ENCODE measurements around the gene SEMA7A.

SEMA7A gene

DNA sequence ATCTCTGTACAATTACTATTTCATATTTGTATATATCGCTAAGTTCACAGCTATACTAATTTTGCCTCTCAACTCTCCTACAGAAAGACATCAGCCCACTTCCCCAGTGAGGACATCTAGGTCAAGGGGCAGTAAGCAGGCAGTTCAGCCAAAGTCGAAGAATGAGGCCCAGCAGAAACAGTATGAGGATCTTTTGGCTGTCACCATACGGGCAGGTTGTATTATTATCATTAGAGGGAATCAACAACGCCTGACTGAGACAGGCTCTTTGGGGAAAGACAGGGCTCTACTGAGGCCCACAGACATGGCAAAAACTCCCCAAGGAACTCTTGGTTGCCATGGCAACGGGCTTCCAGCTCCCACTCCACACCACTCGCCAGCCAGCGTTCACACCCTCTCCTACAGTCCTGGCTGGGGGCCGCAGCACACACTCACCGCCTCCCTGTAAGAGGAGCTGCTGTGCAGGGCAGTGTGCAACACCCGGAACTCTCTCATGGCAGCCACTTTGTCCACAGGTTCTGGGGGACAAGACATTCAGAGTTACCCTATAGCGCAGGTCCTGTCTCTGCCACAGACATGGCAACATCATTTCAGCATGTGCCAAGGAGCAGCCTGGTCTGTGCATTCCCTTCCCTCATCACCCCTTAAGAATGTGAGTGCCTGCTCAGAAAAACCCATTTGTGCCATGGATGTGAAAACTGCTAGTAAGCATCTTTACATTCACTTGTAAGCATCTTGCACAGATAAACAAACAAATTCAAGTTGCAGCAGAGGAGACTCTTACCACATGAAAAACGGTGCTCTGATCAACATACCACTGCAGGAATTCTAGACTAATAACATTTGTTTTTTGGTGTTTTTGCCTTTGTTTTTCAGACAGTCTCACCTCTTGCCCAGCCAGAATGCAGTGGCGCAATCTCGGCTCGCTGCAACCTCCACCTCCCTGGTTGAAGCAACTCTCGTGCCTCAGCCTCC, 18.4 kb upstream of the SEMA7A start:
- 91 to 93% methylated on average over 16 of the region's 16 CpGs for WGBS, 2 experiments

DNA sequence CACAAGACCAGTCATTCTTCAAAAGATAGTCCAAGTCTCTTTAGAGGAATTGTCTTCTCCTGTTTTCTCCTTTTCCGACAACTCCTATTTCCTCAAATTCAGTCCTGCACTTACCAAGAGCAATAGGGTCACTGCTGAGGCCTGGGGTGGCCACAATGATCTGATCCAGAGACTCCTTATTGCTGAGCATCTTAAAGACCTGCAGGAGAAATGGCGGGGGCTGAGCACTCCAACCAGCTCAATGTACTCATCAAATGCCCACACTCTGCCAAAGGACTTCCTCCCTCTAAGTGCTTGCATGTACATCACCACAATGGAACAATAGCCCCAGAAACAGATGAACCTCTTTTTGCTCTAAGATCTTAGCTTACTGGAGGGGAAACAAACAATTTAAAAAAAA, 17.6 kb upstream of the SEMA7A start:
- Histone ChIP-seq H3K36me3 (ENCODE audit: control insufficient read depth, insufficient read depth, low read length) (peaks cover 26% of the 10 kb centered on the region), H3K27ac (ENCODE audit: insufficient read depth, low read depth, low read length, poor library complexity, severe bottlenecking) (no peak overlapping the region), H3K9me3 (ENCODE audit: control insufficient read depth, low read length) (no peaks in the 10 kb centered on the region), H3K4me1 (ENCODE audit: control insufficient read depth, insufficient read depth, low read length) (no peaks in the 10 kb centered on the region), H3K4me3 (ENCODE audit: insufficient read depth, low read depth, low read length) (no peak overlapping the region), H3K27me3 (ENCODE audit: control insufficient read depth, insufficient read depth, low read length, poor library complexity, severe bottlenecking) (no peaks in the 10 kb centered on the region)
- 93 to 97% methylated on average over 2 of the region's 2 CpGs for WGBS, 2 experiments

More for the DNA sequence above, 18.4 kb upstream of the SEMA7A start:
- no peaks in the 10 kb centered on the region for H3K9me3 ChIP-seq (ENCODE audit: control insufficient read depth, low read length)
- H3K27me3 ChIP-seq (ENCODE audit: control insufficient read depth, insufficient read depth, low read length, poor library complexity, severe bottlenecking), result no peaks in the 10 kb centered on the region
- no peak overlapping the region for H3K27ac ChIP-seq (ENCODE audit: insufficient read depth, low read depth, low read length, poor library complexity, severe bottlenecking)
- H3K4me3 ChIP-seq (ENCODE audit: insufficient read depth, low read depth, low read length), result no peak overlapping the region
- H3K4me1 ChIP-seq (ENCODE audit: control insufficient read depth, insufficient read depth, low read length), result no peaks in the 10 kb centered on the region
- H3K36me3 ChIP-seq (ENCODE audit: control insufficient read depth, insufficient read depth, low read length), result peaks cover 24% of the 10 kb centered on the region

DNA sequence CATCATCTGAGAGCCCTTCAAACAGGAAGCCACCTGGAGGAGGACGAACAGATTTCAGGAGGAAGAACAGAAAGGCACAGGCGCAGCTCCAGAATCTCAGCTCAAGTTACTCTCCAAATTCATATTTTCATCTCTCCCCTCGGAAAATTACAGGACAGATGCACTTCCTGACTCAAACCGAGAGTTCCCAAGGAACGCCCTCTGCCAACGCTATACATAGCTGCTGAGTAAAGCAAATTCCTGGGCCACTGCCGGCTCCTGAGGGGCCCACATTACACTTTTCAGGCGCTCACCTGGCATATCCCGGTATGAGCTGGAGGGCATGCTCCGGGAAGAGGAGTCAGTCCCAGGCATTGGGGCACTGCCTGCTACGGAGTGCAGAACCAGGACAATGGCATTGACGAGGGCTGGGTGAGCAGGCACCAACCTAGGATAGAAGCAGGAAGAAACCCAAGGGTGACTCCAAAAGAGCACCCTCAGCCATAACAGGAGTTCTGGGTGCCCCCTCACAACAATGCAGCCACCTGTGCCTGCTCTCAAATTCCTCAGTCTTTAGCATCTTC, 16.0 kb upstream of the SEMA7A start:
- Histone ChIP-seq H3K36me3 (ENCODE audit: control insufficient read depth, insufficient read depth, low read length) (peaks cover 28% of the 10 kb centered on the region), H3K4me3 (ENCODE audit: insufficient read depth, low read depth, low read length) (no peak overlapping the region), H3K27me3 (ENCODE audit: control insufficient read depth, insufficient read depth, low read length, poor library complexity, severe bottlenecking) (no peaks in the 10 kb centered on the region), H3K27ac (ENCODE audit: insufficient read depth, low read depth, low read length, poor library complexity, severe bottlenecking) (no peak overlapping the region), H3K9me3 (ENCODE audit: control insufficient read depth, low read length) (no peaks in the 10 kb centered on the region), H3K4me1 (ENCODE audit: control insufficient read depth, insufficient read depth, low read length) (no peaks in the 10 kb centered on the region)
- WGBS, 2 experiments, result 94 to 96% methylated on average over 12 of the region's 12 CpGs

DNA sequence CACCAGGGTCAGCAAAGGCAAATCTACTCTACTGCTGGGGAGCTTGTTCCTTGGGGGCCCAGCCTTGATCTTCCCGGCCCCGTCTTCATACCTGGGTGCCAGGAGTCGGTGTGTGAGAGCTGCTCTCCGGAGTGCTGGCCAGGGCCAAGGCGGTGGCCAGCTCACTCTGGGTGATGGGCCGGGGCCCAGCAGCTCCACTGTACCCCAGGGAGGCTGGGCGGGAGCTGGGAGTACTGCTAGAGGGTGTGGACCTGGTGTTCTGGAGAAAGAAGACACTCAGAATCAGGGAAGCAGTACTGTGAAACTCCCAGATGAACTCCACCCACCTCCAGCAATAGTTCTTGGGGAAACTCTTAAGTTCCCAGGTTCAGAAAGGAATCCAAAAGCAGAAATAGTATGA, 15.3 kb upstream of the SEMA7A start:
- H3K36me3 ChIP-seq (ENCODE audit: control insufficient read depth, insufficient read depth, low read length), result peaks cover 27% of the 10 kb centered on the region
- H3K27ac ChIP-seq (ENCODE audit: insufficient read depth, low read depth, low read length, poor library complexity, severe bottlenecking), result no peak overlapping the region
- H3K4me3 ChIP-seq (ENCODE audit: insufficient read depth, low read depth, low read length), result no peak overlapping the region
- WGBS, 2 experiments, result 94 to 96% methylated on average over 7 of the region's 7 CpGs
- no peaks in the 10 kb centered on the region for H3K9me3 ChIP-seq (ENCODE audit: control insufficient read depth, low read length)
- H3K4me1 ChIP-seq (ENCODE audit: control insufficient read depth, insufficient read depth, low read length), result no peaks in the 10 kb centered on the region
- no peaks in the 10 kb centered on the region for H3K27me3 ChIP-seq (ENCODE audit: control insufficient read depth, insufficient read depth, low read length, poor library complexity, severe bottlenecking)

DNA sequence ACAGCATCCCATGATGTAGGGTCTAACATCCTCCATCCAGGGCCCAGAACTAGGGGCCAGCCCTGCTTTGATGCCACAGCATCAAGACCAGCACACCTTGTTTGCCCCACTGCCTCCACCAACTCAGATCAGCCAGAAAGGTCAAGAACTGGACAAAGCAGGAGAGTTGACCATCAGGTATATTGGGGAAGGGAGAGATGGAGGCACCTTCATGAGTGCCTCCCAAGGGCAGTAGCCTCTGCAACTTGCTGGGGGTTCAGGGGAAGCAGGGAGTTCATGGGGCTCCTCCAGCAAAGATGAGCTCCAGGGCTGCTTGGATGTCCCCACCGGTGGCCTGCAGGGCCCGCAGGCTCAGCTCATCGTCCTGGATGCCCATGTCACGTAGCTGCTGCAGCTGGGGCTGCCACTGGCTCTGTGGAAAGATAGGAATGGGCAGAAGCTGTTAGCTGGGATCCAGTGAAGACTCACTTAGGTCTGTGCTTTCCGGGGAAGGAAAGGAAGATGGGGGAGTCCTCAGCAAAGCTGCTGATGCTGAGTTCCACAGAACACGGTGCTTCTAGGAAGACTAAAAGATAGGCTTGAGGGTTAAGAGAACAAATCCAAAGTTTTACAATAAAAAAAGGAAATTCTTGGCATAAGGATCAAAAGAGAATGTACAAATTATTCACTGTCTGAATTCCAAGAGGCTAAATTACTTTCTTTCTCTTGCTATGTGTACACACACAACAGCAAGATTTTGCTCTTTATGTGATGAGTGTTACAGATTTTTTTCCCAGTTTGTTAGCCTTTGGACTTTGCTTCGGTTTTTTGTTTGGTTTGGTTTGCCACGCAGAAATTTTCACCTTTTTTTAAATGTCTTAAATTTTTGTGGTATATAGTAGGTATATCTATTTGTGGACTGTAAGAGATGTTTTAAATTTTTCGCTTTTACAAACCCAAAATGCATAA, 12.3 kb upstream of the SEMA7A start:
- Histone ChIP-seq H3K27me3 (ENCODE audit: control insufficient read depth, insufficient read depth, low read length, poor library complexity, severe bottlenecking) (no peaks in the 10 kb centered on the region), H3K4me3 (ENCODE audit: insufficient read depth, low read depth, low read length) (no peak overlapping the region), H3K4me1 (ENCODE audit: control insufficient read depth, insufficient read depth, low read length) (peaks cover 7% of the 10 kb centered on the region), H3K36me3 (ENCODE audit: control insufficient read depth, insufficient read depth, low read length) (peaks cover 27% of the 10 kb centered on the region), H3K9me3 (ENCODE audit: control insufficient read depth, low read length) (no peaks in the 10 kb centered on the region), H3K27ac (ENCODE audit: insufficient read depth, low read depth, low read length, poor library complexity, severe bottlenecking) (no peak overlapping the region)
- WGBS, 2 experiments, result 93 to 95% methylated on average over 8 to 9 of the region's 9 CpGs

DNA sequence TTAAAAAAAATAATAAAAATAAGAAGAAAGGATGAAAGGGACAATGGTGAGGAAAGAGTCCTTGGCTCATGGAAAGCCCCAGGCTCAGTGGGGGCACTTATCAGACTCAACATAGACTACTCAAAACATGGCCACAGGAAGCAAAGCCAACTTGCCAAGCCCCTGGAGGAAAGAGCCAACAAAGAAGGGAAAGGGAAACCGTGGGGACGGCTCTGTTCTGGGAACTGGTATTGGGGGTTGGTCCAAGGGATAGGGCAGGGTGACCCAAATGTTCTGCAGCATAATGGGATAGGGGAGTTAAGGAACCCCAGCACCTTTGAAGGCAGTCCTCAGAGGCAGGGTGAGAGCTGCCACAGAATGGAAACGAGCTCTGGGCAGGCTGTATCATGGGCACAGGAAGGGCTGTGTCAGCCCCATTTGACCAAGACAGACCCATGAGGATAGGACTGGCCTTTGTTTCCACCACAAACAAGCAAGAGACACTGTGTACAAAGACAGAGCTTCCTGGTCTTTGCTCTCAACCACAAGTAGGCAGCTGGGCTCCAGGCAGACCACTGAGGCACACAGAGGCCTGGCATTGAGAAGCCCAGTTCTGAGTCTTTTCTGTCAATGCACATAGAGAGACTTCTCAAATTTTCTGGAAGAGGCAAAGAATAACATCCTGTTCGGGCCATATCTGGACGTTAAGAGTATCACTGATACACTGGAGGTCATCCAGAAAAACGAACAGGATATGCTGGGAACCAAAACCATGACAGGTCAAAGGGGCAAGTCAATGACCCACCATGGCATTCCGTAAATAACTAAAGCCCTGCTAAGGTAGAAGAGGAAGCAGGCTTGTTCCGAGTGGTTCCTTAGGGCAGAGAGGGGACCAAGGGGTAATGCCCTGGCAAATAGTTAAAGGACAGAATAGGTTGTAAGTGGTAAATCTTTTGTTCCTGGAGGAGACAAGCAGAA, 10.6 kb upstream of the SEMA7A start:
- H3K27ac ChIP-seq (ENCODE audit: insufficient read depth, low read depth, low read length, poor library complexity, severe bottlenecking), result no peak overlapping the region
- H3K4me1 ChIP-seq (ENCODE audit: control insufficient read depth, insufficient read depth, low read length), result peaks cover 7% of the 10 kb centered on the region
- no peaks in the 10 kb centered on the region for H3K27me3 ChIP-seq (ENCODE audit: control insufficient read depth, insufficient read depth, low read length, poor library complexity, severe bottlenecking)
- no peaks in the 10 kb centered on the region for H3K9me3 ChIP-seq (ENCODE audit: control insufficient read depth, low read length)
- H3K36me3 ChIP-seq (ENCODE audit: control insufficient read depth, insufficient read depth, low read length), result peaks cover 14% of the 10 kb centered on the region
- 92 to 93% methylated on average over 8 of the region's 8 CpGs for WGBS, 2 experiments
- H3K4me3 ChIP-seq (ENCODE audit: insufficient read depth, low read depth, low read length), result no peak overlapping the region

DNA sequence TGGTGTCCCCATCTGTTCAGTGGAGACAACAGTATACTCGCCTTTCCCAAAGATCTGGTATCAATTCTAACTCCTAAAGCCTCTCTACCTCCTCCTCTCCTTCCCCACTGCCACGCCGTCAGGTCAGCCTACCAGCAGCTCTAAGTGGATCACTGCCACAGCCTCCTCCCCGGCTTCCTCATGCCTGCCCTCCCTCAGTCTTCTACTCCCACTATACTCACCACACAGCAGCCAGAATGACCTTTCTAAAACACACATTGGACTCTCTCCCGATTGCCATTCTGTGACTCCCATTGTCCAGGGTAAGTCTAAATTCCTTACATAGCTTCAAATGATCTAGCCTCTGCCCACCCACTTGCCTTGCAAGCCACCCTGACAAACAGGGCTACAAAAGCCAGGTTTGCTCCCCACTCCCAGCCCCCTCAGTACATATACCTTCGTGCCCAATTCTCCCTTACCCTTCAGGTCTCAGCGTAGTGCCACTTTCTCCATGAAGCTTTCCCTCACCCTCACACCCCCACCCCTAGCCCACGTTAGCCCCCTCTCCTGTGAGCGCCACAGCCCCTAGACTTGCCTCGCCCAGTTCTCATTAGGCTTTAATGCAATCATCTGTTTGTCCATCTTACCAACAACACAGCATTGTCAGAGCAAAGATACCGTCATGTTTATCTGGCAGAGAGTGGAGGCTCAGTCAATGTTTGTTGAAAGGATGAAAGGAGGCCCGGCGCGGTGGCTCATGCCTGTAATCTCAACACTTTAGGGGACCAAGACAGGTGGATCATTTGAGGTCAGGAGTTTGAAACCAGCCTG, 9.5 kb upstream of the SEMA7A start:
- no peak overlapping the region for H3K4me3 ChIP-seq (ENCODE audit: insufficient read depth, low read depth, low read length)
- no peaks in the 10 kb centered on the region for H3K27me3 ChIP-seq (ENCODE audit: control insufficient read depth, insufficient read depth, low read length, poor library complexity, severe bottlenecking)
- no peak overlapping the region for H3K27ac ChIP-seq (ENCODE audit: insufficient read depth, low read depth, low read length, poor library complexity, severe bottlenecking)
- peaks cover 8% of the 10 kb centered on the region for H3K36me3 ChIP-seq (ENCODE audit: control insufficient read depth, insufficient read depth, low read length)
- peaks cover 7% of the 10 kb centered on the region for H3K4me1 ChIP-seq (ENCODE audit: control insufficient read depth, insufficient read depth, low read length)
- WGBS, 2 experiments, result 88% methylated on average over 14 of the region's 14 CpGs
- no peaks in the 10 kb centered on the region for H3K9me3 ChIP-seq (ENCODE audit: control insufficient read depth, low read length)

DNA sequence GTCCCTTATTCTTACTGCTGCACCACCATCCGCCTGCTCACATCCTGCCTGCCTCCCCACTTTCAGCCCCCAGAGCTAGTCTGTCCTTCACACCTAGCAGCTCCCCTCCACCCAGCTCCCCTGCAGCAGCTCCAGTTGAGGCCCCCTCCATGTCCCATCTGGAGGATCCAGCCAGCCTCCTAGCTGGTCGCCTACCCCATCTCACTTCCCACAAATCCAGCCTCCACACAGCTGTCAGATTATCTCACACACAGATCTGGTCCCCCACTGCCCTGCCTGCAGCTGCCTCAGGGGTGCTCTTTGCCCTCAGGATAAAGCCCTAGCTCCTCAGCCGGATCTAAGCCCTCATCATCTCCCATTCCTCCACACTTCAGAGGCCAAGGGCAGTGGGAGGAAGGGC, 8.8 kb upstream of the SEMA7A start:
- WGBS, 2 experiments, result 80 to 81% methylated on average over 3 of the region's 3 CpGs
- Histone ChIP-seq H3K9me3 (ENCODE audit: control insufficient read depth, low read length) (no peaks in the 10 kb centered on the region), H3K27ac (ENCODE audit: insufficient read depth, low read depth, low read length, poor library complexity, severe bottlenecking) (no peak overlapping the region)

DNA sequence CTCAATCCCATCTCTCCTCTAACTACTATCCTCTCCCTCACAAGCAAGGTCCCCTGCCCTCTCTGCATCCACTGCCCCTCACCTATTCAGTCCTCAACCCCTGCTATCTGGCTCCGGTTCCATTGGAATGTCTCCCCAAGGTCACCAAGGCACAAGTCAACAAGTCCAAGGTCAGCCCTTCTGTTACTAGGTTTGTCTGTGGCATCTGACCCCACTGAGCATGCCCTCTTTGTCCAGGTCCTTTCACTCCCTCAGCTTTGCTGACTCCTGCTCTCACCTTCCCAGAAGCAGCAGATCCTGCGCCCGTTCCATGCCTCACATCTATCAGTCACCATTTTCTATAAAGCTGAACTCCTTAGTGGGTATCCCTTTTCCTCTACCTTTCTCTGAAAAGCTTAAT, 8.3 kb upstream of the SEMA7A start:
- H3K4me1 ChIP-seq (ENCODE audit: control insufficient read depth, insufficient read depth, low read length), result peaks cover 7% of the 10 kb centered on the region
- H3K9me3 ChIP-seq (ENCODE audit: control insufficient read depth, low read length), result no peaks in the 10 kb centered on the region
- peaks cover 7% of the 10 kb centered on the region for H3K36me3 ChIP-seq (ENCODE audit: control insufficient read depth, insufficient read depth, low read length)
- 91 to 97% methylated on average over 3 of the region's 3 CpGs for WGBS, 2 experiments
- no peaks in the 10 kb centered on the region for H3K27me3 ChIP-seq (ENCODE audit: control insufficient read depth, insufficient read depth, low read length, poor library complexity, severe bottlenecking)
- no peak overlapping the region for H3K4me3 ChIP-seq (ENCODE audit: insufficient read depth, low read depth, low read length)
- no peak overlapping the region for H3K27ac ChIP-seq (ENCODE audit: insufficient read depth, low read depth, low read length, poor library complexity, severe bottlenecking)

More for the DNA sequence above, 8.8 kb upstream of the SEMA7A start:
- no peaks in the 10 kb centered on the region for H3K27me3 ChIP-seq (ENCODE audit: control insufficient read depth, insufficient read depth, low read length, poor library complexity, severe bottlenecking)
- peaks cover 7% of the 10 kb centered on the region for H3K4me1 ChIP-seq (ENCODE audit: control insufficient read depth, insufficient read depth, low read length)
- peaks cover 8% of the 10 kb centered on the region for H3K36me3 ChIP-seq (ENCODE audit: control insufficient read depth, insufficient read depth, low read length)
- no peak overlapping the region for H3K4me3 ChIP-seq (ENCODE audit: insufficient read depth, low read depth, low read length)

All from ectodermal cell (in vitro differentiated cells).